Stimulated activated CD8-positive, alpha-beta memory T cell treated with anti-CD3 and anti-CD28 coated beads, Interleukin-15, amount 100 ng/mL, for 24 hours (primary cell): ENCODE results near the gene PAPPA2.

ENCODE experiments used
- DNase-seq: peaks from one replicate; pipeline ENCODE4 v3.0.0-alpha.2; 2020; ENCODE audit warnings: low read depth

The PAPPA2 gene

DNA sequence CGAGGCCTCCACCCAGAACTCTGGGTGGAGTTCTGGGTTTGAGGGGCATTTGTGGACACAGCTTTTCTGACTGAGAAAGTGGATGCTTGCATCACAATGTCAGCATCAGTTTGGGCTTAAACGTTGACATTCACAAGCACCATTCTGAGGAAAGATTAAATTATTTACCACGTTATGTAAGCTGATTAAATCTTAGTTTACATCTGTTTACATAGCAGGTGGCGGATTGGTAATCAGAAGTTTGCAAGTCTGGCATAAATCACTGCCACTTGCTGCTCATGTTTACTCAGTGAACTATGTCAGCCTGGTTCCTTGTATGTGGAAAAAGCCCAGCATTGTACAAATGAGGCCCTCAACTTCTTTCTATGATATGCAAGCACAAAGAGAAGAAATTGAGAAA lies 310.1 kb downstream of the PAPPA2 start:
- no peak for DNase-seq

DNA sequence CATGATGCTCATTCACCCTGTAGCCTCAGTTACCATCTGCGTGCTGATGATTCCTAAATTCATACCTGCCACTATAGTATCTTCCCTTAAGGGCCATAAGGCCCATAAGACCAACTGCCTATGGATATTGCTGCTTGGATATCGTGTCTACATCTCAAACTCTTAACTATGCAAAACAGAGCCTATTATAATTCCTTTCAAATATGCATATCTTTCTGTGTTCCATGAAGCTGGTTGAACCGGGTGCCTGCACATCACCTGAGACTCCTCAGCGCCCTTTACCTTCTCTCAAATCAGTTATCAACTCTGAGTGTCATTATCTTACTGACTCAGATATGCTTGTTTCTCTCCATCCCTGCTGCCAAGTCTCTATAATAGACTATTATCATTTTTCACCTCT lies 311.2 kb downstream of the PAPPA2 start:
- no peak for DNase-seq

DNA sequence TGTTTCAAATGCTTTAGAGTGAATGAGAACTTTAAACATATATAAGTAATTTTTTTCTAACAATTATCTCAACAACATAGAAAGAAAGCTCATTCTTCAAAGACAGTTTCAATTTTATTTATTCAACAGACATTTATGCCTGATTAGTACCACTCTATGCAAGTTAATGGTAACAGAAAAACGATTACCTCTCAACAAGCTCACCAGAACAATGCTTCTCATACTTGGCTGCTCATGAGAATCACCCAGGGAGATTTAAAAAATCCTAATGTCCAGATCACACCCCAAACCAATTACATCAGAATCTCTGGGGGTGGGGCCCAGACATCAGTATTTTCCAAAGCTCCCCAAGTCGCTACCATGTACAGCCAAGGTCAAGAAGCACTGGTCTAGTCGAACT lies 312.4 kb downstream of the PAPPA2 start:
- no peak for DNase-seq

DNA sequence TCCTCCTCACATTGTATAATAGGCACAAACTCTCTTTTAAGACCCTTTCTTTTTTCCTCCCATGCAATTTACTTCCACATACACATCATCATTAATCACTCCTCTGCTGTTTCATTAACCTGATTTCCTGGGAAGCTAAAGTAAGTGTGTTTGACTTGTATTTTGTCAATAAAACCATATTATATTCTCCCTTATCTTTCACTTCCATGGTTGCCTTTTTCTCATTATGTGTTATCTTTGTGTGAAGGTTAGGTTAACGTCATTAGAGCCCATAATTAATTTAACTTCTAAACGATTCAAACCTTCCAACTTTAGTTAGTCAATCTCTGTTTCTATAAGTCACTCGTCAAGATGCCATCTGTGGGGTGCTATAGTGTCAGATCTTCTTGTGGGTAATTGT lies 313.0 kb downstream of the PAPPA2 start:
- no peak for DNase-seq

DNA sequence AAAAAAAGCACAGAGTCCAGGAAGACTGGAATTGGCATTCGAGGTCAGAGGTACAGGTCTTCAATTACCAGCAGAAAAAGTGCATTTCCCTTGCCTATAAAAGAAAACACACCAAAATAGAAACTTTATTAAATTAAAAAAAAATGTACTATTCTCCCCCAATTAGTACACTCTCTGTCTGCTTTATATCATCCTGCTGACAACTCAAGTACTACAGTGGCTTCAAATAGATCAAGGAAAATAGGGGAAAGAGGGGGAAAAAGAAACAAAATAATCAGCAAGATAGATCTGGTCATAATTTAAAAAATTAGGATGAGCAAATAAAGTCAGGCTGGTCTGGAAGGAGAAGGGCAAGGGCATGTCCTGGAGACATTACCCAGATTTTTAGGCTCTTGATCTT lies 315.1 kb downstream of the PAPPA2 start:
- DNase-seq: no peak

DNA sequence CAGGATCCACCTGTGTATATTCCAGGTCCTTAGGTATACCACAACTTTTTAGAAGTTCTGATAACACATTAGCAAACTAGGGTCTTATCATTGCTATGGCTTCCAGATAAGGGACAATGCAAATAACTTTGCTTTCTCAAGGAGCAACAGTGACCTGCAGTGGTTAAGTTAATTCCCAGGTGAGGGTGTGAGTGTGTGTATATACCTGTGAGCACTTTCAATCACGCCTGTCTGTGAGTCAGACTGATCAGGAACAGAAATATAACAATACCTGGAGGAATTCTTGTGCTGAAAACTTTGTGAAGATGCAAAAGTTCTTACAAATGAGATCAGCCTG lies 317.0 kb downstream of the PAPPA2 start:
- no peak for DNase-seq

DNA sequence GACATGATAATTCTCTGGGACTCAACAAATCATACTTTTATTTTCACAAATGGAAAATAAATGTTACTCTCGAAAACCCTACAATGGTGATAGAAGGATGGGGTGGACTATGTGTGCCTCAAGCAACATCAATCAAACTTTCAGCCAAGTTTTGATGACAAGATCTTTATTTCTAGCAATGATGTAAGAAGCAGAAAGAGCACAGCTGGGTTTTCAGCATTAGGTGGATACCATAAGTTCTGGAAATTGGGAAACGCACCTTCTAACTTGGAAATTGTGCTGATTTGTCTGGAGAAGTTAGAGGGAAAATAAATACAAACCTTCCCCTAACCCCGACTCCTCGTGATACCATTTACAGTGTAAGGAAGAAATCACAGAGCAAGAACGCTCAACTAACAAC lies 320.3 kb downstream of the PAPPA2 start:
- no peak for DNase-seq

DNA sequence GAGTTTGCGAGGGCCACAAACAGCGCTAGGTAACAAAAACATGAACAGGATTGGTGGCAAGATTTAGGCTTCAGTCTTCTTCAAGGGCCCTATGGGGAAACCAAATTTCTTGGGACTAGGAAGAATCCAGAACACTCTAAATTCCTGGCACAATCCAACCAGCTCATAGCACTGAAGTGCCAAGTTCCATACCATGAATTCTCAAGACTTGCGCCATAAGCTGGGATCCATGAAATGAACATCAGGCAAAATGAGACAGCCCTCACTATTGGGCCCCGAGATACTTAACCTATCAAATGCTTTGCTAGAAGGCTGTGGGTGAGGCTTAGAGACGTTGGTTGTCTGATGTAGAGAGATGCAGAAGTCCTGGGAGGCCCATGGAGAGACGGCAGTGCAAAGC lies 322.1 kb downstream of the PAPPA2 start:
- no peak for DNase-seq

DNA sequence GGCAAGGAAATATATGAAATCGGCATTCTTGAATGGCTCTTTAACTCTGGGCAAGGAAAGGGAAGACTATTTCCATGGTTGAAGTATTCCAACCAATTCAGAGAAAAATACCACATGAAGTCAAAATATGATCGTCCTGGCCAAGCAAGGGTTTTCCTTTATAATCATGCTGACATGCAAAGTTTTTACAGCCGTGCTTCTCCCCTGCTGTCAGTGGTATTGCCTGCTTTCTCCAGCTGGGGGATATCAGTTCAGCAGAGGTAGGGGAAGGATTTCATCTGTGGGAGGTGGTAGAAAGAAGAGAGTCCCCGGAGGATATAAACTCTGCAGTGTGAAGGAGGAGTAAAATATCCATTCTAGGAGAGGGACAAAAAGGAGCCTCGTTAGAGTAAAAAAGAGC lies 322.8 kb downstream of the PAPPA2 start:
- DNase-seq: no peak

DNA sequence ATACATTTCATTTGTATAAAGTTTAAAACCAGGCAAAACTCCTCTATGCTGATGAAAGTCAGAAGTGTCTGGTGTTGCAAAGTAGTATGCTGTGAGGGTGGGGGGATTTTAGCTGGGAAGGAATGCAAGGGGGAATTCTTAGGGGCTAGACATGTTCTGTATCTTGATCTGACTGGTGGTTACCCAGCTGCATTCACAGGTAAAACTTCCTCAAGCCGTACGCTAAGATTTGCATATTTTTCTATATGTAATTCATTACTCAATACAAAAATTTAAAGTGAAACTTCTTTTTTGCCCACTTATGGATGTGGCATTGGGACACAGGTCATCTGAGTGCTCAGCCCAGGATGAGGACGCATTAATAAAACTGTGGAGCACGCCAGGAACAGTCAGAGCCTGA lies 323.3 kb downstream of the PAPPA2 start:
- DNase-seq: no peak

DNA sequence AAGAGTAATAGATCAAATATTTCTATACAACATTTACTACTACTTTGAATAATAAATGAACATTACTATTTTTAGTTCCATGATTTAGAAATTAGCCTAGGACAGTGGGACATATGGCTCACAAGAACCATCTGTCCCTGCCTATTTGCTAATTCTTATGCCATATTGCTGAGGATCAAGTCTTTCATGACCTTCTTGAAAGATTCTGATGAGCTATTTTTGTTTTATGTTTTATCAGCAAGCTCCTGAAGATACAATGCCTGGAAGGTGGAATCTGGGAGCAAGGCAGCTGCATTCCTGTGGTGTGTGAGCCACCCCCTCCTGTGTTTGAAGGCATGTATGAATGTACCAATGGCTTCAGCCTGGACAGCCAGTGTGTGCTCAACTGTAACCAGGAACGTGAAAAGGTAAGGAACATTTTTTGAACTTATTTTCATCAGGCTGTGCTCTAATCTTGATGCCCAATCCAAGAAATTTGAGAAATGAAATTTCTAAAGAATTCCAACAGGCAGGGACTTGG lies 326.7 kb downstream of the PAPPA2 start:
- DNase-seq: no peak

DNA sequence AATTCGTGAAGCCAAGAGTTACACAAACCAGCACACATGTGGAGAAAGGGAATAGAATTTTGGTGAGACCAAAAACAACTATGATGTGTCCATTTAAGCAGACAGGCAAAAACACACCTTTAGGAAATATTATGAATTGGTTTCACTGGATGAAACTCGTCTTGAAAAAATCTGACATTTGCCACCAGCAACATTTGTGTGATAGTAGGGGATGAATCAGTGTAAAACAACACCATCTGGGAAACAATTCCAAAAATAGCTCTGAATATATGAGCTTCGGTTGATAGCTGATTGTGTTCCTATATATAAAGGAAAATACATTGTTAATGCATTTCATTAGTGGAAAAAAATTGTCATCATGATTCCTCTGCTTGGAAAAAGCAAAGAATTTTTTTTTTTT lies 327.8 kb downstream of the PAPPA2 start:
- no peak for DNase-seq

DNA sequence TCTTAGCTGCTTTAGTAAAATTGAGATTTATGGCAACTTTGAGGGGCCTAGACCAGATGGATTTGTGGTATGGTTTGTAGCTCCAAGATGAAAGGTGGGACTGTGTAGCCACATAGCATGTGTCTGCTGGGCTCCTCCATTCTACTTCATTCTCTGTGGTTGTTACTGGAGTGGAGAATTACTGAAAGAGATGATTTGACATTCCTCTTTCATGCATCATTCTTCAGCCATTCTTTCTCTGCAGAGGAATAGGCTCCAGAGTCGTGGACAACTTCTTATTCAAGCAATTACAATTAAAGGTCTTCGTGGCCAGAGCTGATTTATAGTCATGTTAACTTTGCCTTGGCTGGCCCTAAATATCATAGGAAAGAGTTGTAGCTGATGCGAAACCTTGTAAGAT lies 328.9 kb downstream of the PAPPA2 start:
- DNase-seq: no peak

DNA sequence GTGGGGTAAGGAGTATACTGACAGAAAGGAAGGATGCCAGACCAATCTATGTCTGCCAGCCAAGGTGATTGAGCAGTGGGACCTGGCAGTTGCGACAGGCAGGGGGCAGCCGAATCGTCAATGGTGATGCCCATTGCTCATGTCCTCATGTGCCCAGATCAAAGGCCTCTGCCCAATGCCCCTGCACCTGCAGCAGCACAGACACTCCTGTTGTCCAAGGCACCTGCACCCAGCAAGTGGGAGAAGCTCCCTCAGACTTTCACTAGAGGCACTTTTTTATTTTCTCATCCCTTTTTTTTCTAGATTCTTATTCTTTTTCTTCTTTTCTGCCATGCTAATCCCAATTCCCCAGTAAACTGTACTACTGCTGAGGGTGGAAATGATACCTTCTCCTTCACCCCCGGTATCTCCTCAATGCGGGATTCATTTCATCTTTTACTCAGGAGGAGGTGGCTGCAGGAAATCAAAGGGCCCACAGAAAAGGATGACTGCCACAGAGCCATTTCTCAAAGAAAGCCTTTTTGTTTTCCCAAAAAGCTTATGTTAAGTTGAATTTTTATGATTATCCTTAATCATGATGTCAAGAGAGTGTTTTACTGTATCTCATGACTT lies 332.0 kb downstream of the PAPPA2 start:
- DNase-seq: no peak

DNA sequence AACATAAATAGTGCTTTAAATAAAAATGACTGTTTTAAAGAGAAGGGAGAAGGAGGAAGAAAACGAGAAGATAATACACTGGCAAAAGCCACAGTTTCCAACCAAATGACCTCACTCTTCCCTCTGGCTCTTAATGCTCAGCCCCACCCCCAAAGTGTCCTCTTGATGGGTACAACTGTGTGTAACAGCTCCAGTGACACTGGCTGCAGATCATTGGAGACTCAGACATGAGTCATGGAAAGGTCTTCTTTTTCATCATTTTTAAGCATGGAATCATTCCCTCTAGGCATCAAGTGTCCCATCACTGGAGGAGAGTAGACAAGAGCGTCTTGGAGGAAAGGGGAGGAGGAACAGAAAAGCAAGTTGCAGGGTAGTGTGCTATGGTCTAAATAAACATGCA lies 333.0 kb downstream of the PAPPA2 start:
- DNase-seq: no peak

DNA sequence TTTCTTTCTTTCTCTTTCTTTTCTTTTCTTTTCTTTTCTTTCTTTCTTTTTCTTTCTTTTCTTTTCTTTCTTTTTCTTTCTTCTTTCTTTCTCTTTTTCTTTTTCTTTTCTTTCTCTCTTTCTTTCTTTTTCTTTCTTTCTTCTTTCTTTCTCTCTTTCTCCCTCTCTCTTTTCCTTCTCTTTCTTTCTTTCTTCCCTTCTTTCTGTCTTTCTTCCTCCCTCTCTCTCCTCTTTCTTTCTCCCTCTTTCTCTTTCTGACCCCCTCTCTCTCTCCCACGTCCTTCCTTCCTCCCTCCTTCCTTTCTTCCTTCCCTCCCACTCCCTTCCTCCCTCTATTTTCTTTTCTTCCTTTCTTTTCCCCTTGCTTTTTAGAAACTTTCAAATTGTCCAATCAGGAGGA lies 333.6 kb downstream of the PAPPA2 start:
- DNase-seq: no peak

DNA sequence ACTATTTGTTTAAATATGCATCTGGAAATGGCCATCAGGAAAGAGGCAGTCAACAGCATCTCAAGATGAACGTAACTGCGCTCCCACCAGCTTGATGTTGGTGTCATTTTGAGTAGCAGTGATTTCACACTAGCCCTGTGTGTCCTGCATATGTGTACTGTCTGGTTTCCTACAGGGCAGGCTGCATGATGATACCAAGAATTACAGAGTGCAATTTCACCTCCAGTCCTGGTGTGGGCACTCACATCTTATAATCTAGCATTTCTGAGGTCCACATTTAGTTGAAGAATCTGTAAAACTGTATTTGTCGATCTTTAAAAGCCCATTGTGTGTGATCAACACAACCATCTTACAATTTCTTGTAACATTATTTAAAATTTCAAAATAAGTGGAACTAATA lies 336.4 kb downstream of the PAPPA2 start:
- DNase-seq: no peak

DNA sequence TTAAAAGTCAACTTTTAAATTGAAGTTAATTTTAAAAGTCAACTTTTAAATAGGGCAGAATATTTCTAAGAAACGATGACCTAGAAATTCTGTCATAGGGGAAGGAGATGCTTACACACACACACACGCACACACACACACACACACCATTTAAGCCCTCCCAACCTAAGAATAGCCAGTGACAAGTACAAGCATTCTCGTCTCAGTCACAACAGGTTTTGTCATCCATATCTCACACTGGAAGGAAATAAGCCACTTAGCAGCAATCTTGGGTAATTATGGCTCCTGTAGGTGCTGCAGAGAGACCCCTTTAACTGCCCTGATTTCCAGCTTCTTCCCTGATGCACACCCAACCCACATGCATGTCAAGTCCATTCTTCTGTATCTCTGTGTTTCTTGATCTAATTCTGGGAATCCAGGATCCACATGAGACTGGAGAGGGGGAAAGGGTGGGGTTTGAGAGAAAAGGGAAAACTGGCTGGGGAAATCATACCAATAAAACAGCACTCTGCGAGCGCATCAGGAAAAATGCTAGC lies 338.1 kb downstream of the PAPPA2 start:
- DNase-seq: no peak

DNA sequence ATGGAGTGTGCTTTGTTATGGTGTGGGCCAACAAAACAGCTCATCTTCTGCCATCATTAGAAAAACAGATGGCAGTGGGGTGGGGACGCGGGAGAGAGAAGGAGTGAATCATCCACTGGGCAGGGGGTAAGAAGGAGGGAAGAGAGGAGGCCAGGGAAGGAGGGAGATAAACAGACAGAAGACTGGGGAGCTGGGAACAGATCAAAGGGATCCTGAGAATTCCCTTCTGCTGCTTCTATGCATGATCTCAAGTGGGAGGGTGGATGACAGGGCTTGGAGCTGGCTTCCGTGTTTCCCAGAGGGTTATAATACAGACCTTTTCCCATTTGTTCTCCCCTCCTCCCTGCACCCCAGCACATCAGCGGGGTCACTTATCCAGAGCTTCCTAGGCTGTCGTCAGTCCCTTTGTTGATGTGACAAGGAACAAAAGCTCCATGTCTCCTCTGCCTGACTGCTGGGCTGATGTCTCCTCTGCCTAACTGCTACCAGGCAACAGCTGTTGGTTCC lies 338.6 kb downstream of the PAPPA2 start:
- DNase-seq: no peak

DNA sequence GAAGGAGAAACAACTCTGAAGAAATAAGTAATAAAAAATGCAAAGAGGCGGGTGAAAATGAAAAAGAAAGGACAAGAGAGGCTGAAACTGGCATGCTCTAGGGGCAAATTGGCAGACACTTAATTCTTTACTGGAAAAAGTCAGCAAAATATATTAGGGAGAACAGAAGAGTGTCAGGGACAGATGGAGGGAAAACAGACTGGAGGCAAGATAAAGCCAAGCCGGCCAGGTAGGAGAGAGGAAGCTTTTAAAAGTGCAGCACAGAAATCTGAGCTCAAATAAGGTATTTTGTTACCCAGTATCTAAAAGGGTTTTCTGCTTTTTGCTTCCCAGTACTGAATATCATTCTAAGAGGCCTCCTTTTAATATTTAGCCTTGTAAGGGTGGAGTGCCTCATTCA lies 339.3 kb downstream of the PAPPA2 start:
- DNase-seq: no peak

DNA sequence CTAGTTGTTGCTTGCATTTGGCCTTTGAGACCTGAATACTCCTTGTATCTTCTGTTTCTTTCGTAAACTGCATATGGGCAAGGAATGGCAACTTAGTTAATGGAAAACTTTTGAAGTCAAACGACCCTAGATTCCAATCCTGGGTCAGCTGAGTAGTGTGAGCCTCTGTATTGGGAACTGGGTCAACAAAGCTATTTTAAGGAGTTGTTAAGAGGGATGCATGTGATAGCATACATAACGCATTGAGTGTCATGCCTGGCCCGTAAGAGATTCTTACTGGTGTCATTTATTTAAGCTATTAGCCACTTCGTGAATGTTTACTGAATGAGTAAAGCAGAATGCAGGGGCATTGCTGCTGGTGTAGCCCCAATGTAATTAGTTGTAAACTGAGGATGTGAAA lies 340.1 kb downstream of the PAPPA2 start:
- DNase-seq: no peak

DNA sequence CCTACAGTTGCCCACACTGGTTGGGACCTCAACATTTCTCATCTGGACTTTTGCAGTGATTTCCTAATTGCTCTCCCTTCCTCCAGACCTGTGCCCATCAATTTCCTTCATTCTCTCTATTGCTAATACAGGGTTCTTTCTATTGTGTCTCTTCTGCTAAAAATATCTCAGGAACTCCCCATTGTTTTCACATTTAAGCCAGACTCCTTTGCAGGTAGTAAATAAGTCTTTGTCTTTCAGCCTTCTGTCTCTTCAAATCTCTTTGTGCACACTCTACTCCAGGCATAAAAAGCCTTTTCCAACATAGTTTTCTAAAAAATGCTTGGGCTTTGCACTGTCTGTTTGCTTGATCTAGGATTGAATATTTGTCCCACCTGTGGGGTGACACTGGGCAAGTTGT lies 340.6 kb downstream of the PAPPA2 start:
- DNase-seq: no peak

DNA sequence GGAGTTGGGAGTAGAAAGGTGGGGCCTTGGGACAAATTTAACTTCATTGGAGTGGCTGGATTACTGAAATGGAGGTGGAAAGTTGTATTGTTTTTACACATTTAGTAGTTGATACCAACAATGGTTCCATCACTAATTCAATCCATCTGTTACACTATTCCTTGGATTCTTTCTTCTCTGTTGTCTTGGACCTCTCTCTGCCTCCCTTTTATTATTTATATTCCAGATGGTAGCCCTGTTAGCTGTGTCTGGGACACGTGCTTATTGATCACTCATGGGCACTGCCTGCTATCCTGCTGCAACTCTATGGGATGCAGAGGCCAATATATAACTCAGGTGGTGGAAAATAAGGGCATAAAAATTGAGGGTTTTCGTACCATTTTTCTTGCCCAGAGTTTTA lies 346.3 kb downstream of the PAPPA2 start:
- DNase-seq: no peak

DNA sequence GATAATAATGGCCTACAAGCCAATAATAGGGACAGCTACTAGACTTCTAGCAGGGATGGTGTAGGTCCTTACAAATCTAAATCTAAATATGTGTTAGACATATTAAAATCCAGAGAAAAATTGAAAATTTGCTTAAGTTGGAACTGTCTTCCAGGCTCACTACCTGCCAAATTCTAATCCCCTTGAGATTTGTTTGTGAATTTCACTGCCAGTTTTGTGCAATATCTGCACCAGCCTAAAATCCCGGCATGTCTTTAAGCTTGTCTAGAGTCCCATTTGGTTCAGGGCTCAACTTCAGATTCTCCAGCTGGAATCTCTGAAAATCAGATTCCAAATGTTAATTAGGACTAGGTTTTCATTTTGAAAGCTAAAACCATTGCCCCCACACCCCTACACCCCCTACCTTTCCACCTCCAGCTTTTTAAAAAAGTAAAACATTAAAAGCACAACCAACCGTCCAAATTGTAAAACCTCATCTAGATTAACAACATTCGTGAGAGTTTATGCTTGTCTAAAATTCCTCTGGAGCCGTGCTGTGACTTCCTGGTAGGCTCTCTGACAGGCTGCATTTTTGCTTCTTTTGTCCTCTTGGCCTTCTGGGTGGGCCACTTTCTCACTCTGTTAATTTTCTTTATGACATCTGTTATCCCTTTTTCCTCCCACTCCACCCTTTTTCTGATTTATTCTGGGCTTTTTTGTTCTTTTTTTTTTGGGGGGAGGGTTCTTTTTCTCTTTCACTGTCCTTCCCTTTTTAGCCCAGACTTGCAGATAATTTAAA lies 348.7 kb downstream of the PAPPA2 start:
- DNase-seq: no peak
